IMR-90 (cell line): ENCODE results near the gene ADORA2A. TPM values are rescaled to one million over a fixed set of nuclear protein-coding genes. Genes with fewer than 3 reads are reported as not detected.

Source experiments
- ATAC-seq: fragments of 200-7000 bp; cut with Tn5 transposase; 2 replicates; pipeline ENCODE4 v1.9.1; 2020; ENCODE audit warnings: low read depth, mild to moderate bottlenecking, moderate library complexity
- BruUV-seq: library from RNA; stranded (reverse); fragments of 400-500 nt; replicated peaks from 2 replicates; lab custom pipeline; 2021; lab: Mats Ljungman, UMichigan
- CTCF ChIA-PET: fragments of 300-600 bp; formaldehyde crosslinking; extraction: SDS; loops from one replicate; lab custom pipeline; 2021; ENCODE audit warnings: antibody characterized with exemption; lab: Yijun Ruan, JAX
- POLR2A ChIA-PET: fragments of 300-600 bp; sonication (Branson Sonifier 250); formaldehyde crosslinking; loops from one replicate; lab custom pipeline; 2022; ENCODE audit warnings: antibody characterized with exemption; ENCODE audit not compliant: unreplicated experiment; lab: Charles Lee
- DNase-seq: peaks from one replicate; pipeline ENCODE4 v3.0.0; 2013
- H2AFZ ChIP-seq: replicated peaks from 2 replicates; pipeline ENCODE3; 2013; ENCODE audit warnings: low read length, mild to moderate bottlenecking; ENCODE audit not compliant: poor library complexity
- H2AK5ac ChIP-seq: 2 replicates; pipeline ENCODE4 v1.6.1; 2013; ENCODE audit warnings: low read depth, low read length, inconsistent platforms
- H2AK9ac ChIP-seq: replicated peaks from 2 replicates; pipeline ENCODE3; 2013; ENCODE audit warnings: mild to moderate bottlenecking, low read depth, low read length, moderate library complexity; ENCODE audit not compliant: poor library complexity
- H2BK120ac ChIP-seq: 2 replicates; pipeline ENCODE4 v1.6.1; 2013; ENCODE audit warnings: low read depth, low read length, inconsistent platforms
- H2BK15ac ChIP-seq: 3 replicates; pipeline ENCODE4 v1.6.1; 2013; ENCODE audit warnings: low read depth, low read length, inconsistent platforms
- H2BK20ac ChIP-seq: 2 replicates; pipeline ENCODE4 v1.6.1; 2013; ENCODE audit warnings: low read depth, mild to moderate bottlenecking, inconsistent platforms, low read length, moderate library complexity
- H2BK5ac ChIP-seq: 2 replicates; pipeline ENCODE4 v1.6.1; 2013; ENCODE audit warnings: mild to moderate bottlenecking, low read depth, low read length, inconsistent platforms; ENCODE audit not compliant: poor library complexity, severe bottlenecking
- H3K14ac ChIP-seq: replicated peaks from 2 replicates; pipeline ENCODE4 v1.6.1; 2013; ENCODE audit warnings: low read depth, low read length, inconsistent platforms
- H3K18ac ChIP-seq: 2 replicates; pipeline ENCODE4 v1.6.1; 2013; ENCODE audit warnings: low read depth, low read length, control low read depth
- H3K23ac ChIP-seq: 2 replicates; pipeline ENCODE4 v1.6.1; 2013; ENCODE audit warnings: low read depth, low read length, inconsistent platforms
- H3K27ac ChIP-seq: 2 replicates; pipeline ENCODE4 v1.5.1; 2013; ENCODE audit warnings: mild to moderate bottlenecking, control low read depth, low read length; ENCODE audit not compliant: insufficient read depth
- H3K27me3 ChIP-seq: 2 replicates; pipeline ENCODE4 v1.6.1; 2013; ENCODE audit warnings: low read length; ENCODE audit not compliant: control insufficient read depth, insufficient read depth
- H3K36me3 ChIP-seq: 2 replicates; pipeline ENCODE4 v1.6.1; 2013; ENCODE audit warnings: low read length, mixed read lengths; ENCODE audit not compliant: control insufficient read depth, insufficient read depth
- H3K4ac ChIP-seq: 2 replicates; pipeline ENCODE4 v1.6.1; 2013; ENCODE audit warnings: low read depth, low read length, inconsistent platforms
- H3K4me1 ChIP-seq: 2 replicates; pipeline ENCODE4 v1.6.1; 2013; ENCODE audit warnings: low read length, mixed read lengths; ENCODE audit not compliant: control insufficient read depth, insufficient read depth
- H3K4me2 ChIP-seq: 2 replicates; pipeline ENCODE4 v1.6.1; 2013; ENCODE audit warnings: low read depth, mild to moderate bottlenecking, control low read depth, low read length, moderate library complexity
- H3K4me3 ChIP-seq: 2 replicates; pipeline ENCODE4 v1.5.1; 2013; ENCODE audit warnings: low read depth, mild to moderate bottlenecking, control low read depth, low read length, moderate library complexity; ENCODE audit not compliant: insufficient read depth
- H3K56ac ChIP-seq: 2 replicates; pipeline ENCODE4 v1.6.1; 2013; ENCODE audit warnings: low read length, inconsistent platforms; ENCODE audit not compliant: insufficient read depth; ENCODE audit errors: extremely low read depth
- H3K79me1 ChIP-seq, 2 experiments: 2 replicates each; pipeline ENCODE4 v1.6.1; 2013; ENCODE audit warnings: low read length in 2 of 2, inconsistent platforms in 1 of 2, low read depth in 1 of 2
- H3K9ac ChIP-seq: 2 replicates; pipeline ENCODE4 v1.6.1; 2013; ENCODE audit warnings: low read depth, low read length, control low read depth
- H3K9me1 ChIP-seq: 2 replicates; pipeline ENCODE4 v1.6.1; 2013; ENCODE audit warnings: low read length, inconsistent platforms; ENCODE audit not compliant: insufficient read depth
- H3K9me3 ChIP-seq: 2 replicates; pipeline ENCODE4 v1.6.1; 2013; ENCODE audit warnings: low read length; ENCODE audit not compliant: control insufficient read depth, insufficient read depth
- H4K20me1 ChIP-seq: 2 replicates; pipeline ENCODE4 v1.6.1; 2013; ENCODE audit warnings: low read length, inconsistent platforms; ENCODE audit not compliant: insufficient read depth
- H4K5ac ChIP-seq: 2 replicates; pipeline ENCODE4 v1.6.1; 2013; ENCODE audit warnings: mild to moderate bottlenecking, low read depth, low read length, control low read depth
- H4K8ac ChIP-seq, 2 experiments: 2 replicates each; pipeline ENCODE4 v1.6.1; 2013; ENCODE audit warnings: low read depth in 2 of 2, low read length in 2 of 2, control low read depth in 1 of 2, inconsistent platforms in 1 of 2
- H4K91ac ChIP-seq: 2 replicates; pipeline ENCODE4 v1.6.1; 2013; ENCODE audit warnings: low read depth, low read length, inconsistent platforms; ENCODE audit not compliant: insufficient read depth
- NFE2L2 ChIP-seq: fragments of 150-350 bp; IDR thresholded peaks from 2 replicates; pipeline ENCODE4 v1.6.1; 2016; ENCODE audit warnings: low read depth, mild to moderate bottlenecking, low read length
- RCOR1 ChIP-seq: IDR thresholded peaks from 2 replicates; pipeline ENCODE4 v1.6.1; 2012; ENCODE audit warnings: mild to moderate bottlenecking, low read length, improper control_type of control experiment; ENCODE audit not compliant: insufficient replicate concordance
- WGBS, 2 experiments: methylation state at CpG; one replicate each; pipeline versions ENCODE4 v1.1.5 to v1.1.7; 2013; ENCODE audit warnings: missing lambda C conversion rate in 2 of 2; ENCODE audit not compliant: insufficient read length in 1 of 2; ENCODE audit errors: extremely low coverage in 2 of 2; 5-methylcytosine and 5-hydroxymethylcytosine counted together
- dilution Hi-C: fragments of 300-500 bp; cut with HindIII; formaldehyde crosslinking; loops from one replicate; pipeline ENCODE4 v1.14.3; 2018; ENCODE audit warnings: low sequenced_read_pairs; ENCODE audit not compliant: unreplicated experiment
- in situ Hi-C: fragments of 300-500 bp; cut with MboI; formaldehyde crosslinking; loops from 3 replicates; pipeline ENCODE4 v1.14.3; 2019; ENCODE audit warnings: low sequenced_read_pairs, inconsistent platforms, mixed read lengths
- intact Hi-C: fragments of 100-400 bp; cut with micrococcal nuclease; formaldehyde crosslinking; loops from 2 replicates; pipeline ENCODE4 v1.10.0; 2022
- polyA plus RNA-seq, 3 experiments: library from polyadenylated mRNA; depleted of rRNA; stranded (reverse); fragments of >200 nt; gene quantifications; 2 replicates each; pipeline ENCODE4 v1.2.3, GENCODE V29; 2012; ENCODE audit warnings: low replicate concordance in 1 of 3
- total RNA-seq: library from RNA; depleted of rRNA; stranded (reverse); fragments of >200 nt; gene quantifications from 2 replicates; pipeline ENCODE4 v1.2.3, GENCODE V29; 2012

The ADORA2A gene
- total and polyA plus RNA-seq, 2 of the 4 experiments (the other 2 are of a cell fraction) = 0.36 to 1.1 TPM

GRCh38 chr22:24453853-24454252 is 26.5 kb downstream of the ADORA2A start:
- Histone ChIP-seq H2BK5ac (no peak overlapping the region), H2AFZ (no peak overlapping the region), H3K36me3 (no peaks in the 10 kb centered on the region), H3K56ac (no peak overlapping the region), H3K4me2 (no peak overlapping the region), H4K8ac (no peak overlapping the region), H2BK20ac (no peak overlapping the region), H3K27me3 (peaks cover 5% of the 10 kb centered on the region; the same call in 1 of the 2 replicates), H3K4me1 (no peaks in the 10 kb centered on the region), H3K4me3 (no peak overlapping the region), H2BK120ac (no peak overlapping the region), H4K5ac (no peak overlapping the region), H4K20me1 (no peaks in the 10 kb centered on the region), H3K4ac (no peak overlapping the region), H2AK5ac (no peak overlapping the region), H3K79me1 (no peaks in the 10 kb centered on the region), H3K14ac (no peak overlapping the region), H3K27ac (no peak overlapping the region), H3K23ac (no peak overlapping the region), H3K9me1 (no peaks in the 10 kb centered on the region), H4K91ac (no peak overlapping the region), H2AK9ac (no peak overlapping the region), H3K9ac (no peak overlapping the region), H3K18ac (no peak overlapping the region), H3K9me3 (peaks cover 5% of the 10 kb centered on the region), H2BK15ac (no peak overlapping the region)
- dilution Hi-C loops = no loop called here
- ChIA-PET POLR2A (no interaction called here), CTCF (no interaction called here)
- DNase-seq = no peak
- TF ChIP-seq NFE2L2 (0 out of 2 replicates have a peak, but pooled peaks have one; percentile 44), RCOR1 (no peak)
- BruUV-seq = no TSS peak
- WGBS, 2 experiments = no CpG with 5 or more reads among the region's 1 CpG
- in situ Hi-C loops = no loop called here
- ATAC-seq = no peak
- intact Hi-C loops = no loop called here
